Liver (tissue), 3 donors: ENCODE results near the gene OAS1.
A peak's percentile ranks its signal among the peaks of the same experiment; 100 is the strongest.

Experiments used
- EGR1 ChIP-seq, 2 donors: IDR thresholded peaks; 2 replicates each; pipeline ENCODE4 v1.6.1; 2016 to 2018; ENCODE audit warnings: antibody characterized with exemption in 2 of 2, low read depth in 2 of 2
- GABPA ChIP-seq, 2 donors: IDR thresholded peaks in 1 of 2; conservative IDR thresholded peaks in 1 of 2; 2 replicates each; pipeline ENCODE4 v1.6.1; 2016; ENCODE audit warnings: antibody characterized with exemption in 2 of 2, mild to moderate bottlenecking in 1 of 2, moderate library complexity in 1 of 2
- JUND ChIP-seq, 2 donors: IDR thresholded peaks; 2 replicates each; pipeline ENCODE4 v1.6.1; 2016; ENCODE audit warnings: antibody characterized with exemption in 2 of 2
- RAD21 ChIP-seq, 2 donors: IDR thresholded peaks; 2 replicates each; pipeline ENCODE4 v1.6.1; 2016; ENCODE audit warnings: antibody characterized with exemption in 2 of 2, mild to moderate bottlenecking in 2 of 2
- SP1 ChIP-seq: IDR thresholded peaks from 2 replicates; pipeline ENCODE4 v1.6.1; 2018; ENCODE audit warnings: antibody characterized with exemption, mild to moderate bottlenecking
- TAF1 ChIP-seq: conservative IDR thresholded peaks from 2 replicates; pipeline ENCODE4 v1.6.1; 2016; ENCODE audit warnings: antibody characterized with exemption, mild to moderate bottlenecking
- YY1 ChIP-seq: IDR thresholded peaks from 2 replicates; pipeline ENCODE4 v1.6.1; 2016; ENCODE audit warnings: antibody characterized with exemption, mild to moderate bottlenecking
- TF ChIP-seq, protein P1 (sequence below): fragments of 150-350 bp; IDR thresholded peaks from 2 replicates; pipeline ENCODE4 v1.5.1; 2017; ENCODE audit warnings: improper control_type of control experiment, low read depth, low read length; ENCODE audit not compliant: missing input control
- TF ChIP-seq, protein P2 (sequence below): IDR thresholded peaks from 2 replicates; pipeline ENCODE4 v1.6.1; 2016; ENCODE audit warnings: antibody characterized with exemption
- TF ChIP-seq, protein P3 (sequence below): IDR thresholded peaks from 2 replicates; pipeline ENCODE4 v1.6.1; 2016; ENCODE audit warnings: antibody characterized with exemption, mild to moderate bottlenecking
- TF ChIP-seq, protein P4 (sequence below): IDR thresholded peaks from 2 replicates; pipeline ENCODE4 v1.6.1; 2016; ENCODE audit warnings: antibody characterized with exemption
- TF ChIP-seq, protein P5 (sequence below): IDR thresholded peaks from 2 replicates; pipeline ENCODE4 v1.6.1; 2016; ENCODE audit warnings: antibody characterized with exemption
- donor health status: healthy.
- donor health status: healthy.

DNA sequence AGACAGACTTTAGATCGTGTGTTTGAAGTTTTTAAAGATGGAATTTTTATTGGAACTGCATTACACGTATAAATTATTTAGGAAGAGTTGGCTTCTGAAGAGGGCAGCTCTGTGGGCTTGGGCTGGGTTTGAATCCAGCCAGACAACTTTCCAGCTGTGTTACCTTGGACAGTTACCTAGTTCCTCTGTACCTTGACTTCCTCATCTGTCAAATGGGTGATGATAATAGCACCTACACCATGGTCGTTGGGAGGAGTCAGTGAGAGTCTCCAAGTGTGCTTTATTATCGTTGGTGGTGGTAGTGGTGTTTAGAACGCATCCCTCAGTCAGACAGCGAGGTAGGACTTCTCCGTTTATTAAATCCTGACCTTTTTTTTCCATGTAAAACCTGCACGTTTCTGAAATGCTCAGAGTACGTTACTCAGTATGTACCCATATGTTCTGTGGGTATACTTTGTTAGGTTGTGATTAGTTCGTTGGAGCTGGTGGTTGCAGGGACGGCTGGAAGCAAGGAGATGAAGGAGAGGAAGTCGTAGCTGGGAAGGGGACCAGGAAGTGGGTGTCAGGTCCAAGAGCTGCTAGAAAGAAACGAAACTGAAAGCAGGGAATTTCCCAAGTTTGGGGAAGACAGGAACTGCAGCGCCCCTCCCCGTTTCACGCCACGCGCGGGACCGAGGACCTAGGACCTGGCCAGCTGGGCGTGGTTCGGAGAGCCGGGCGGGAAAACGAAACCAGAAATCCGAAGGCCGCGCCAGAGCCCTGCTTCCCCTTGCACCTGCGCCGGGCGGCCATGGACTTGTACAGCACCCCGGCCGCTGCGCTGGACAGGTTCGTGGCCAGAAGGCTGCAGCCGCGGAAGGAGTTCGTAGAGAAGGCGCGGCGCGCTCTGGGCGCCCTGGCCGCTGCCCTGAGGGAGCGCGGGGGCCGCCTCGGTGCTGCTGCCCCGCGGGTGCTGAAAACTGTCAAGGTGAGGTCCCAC, 31.3 kb downstream of the OAS1 start, which contains the start of gene OAS3:
- no peak for TF ChIP-seq TAF1
- TF ChIP-seq, protein P1, sequence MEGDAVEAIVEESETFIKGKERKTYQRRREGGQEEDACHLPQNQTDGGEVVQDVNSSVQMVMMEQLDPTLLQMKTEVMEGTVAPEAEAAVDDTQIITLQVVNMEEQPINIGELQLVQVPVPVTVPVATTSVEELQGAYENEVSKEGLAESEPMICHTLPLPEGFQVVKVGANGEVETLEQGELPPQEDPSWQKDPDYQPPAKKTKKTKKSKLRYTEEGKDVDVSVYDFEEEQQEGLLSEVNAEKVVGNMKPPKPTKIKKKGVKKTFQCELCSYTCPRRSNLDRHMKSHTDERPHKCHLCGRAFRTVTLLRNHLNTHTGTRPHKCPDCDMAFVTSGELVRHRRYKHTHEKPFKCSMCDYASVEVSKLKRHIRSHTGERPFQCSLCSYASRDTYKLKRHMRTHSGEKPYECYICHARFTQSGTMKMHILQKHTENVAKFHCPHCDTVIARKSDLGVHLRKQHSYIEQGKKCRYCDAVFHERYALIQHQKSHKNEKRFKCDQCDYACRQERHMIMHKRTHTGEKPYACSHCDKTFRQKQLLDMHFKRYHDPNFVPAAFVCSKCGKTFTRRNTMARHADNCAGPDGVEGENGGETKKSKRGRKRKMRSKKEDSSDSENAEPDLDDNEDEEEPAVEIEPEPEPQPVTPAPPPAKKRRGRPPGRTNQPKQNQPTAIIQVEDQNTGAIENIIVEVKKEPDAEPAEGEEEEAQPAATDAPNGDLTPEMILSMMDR: peak; percentile 6
- TF ChIP-seq, protein P2, sequence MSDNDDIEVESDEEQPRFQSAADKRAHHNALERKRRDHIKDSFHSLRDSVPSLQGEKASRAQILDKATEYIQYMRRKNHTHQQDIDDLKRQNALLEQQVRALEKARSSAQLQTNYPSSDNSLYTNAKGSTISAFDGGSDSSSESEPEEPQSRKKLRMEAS: peak; percentile 99
- TF ChIP-seq JUND (IDR thresholded peaks at IDR 0.05): peak in 1 of 2 donors; percentile 29
- peak; percentile 61 to 70 for TF ChIP-seq RAD21 (IDR thresholded peaks at IDR 0.05)
- peak; percentile 31 to 55 for TF ChIP-seq GABPA (IDR thresholded peaks at IDR 0.05 in 1 of 2, conservative IDR thresholded peaks at IDR 0.05 in 1 of 2)
- TF ChIP-seq, protein P3, sequence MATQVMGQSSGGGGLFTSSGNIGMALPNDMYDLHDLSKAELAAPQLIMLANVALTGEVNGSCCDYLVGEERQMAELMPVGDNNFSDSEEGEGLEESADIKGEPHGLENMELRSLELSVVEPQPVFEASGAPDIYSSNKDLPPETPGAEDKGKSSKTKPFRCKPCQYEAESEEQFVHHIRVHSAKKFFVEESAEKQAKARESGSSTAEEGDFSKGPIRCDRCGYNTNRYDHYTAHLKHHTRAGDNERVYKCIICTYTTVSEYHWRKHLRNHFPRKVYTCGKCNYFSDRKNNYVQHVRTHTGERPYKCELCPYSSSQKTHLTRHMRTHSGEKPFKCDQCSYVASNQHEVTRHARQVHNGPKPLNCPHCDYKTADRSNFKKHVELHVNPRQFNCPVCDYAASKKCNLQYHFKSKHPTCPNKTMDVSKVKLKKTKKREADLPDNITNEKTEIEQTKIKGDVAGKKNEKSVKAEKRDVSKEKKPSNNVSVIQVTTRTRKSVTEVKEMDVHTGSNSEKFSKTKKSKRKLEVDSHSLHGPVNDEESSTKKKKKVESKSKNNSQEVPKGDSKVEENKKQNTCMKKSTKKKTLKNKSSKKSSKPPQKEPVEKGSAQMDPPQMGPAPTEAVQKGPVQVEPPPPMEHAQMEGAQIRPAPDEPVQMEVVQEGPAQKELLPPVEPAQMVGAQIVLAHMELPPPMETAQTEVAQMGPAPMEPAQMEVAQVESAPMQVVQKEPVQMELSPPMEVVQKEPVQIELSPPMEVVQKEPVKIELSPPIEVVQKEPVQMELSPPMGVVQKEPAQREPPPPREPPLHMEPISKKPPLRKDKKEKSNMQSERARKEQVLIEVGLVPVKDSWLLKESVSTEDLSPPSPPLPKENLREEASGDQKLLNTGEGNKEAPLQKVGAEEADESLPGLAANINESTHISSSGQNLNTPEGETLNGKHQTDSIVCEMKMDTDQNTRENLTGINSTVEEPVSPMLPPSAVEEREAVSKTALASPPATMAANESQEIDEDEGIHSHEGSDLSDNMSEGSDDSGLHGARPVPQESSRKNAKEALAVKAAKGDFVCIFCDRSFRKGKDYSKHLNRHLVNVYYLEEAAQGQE: peak; percentile 56
- TF ChIP-seq YY1: peak; percentile 78
- TF ChIP-seq, protein P4, sequence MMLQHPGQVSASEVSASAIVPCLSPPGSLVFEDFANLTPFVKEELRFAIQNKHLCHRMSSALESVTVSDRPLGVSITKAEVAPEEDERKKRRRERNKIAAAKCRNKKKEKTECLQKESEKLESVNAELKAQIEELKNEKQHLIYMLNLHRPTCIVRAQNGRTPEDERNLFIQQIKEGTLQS: no peak
- TF ChIP-seq EGR1 (IDR thresholded peaks at IDR 0.05; ENCODE audit: low read depth in 2 of 2): peak; percentile 50 to 86
- TF ChIP-seq, protein P5, sequence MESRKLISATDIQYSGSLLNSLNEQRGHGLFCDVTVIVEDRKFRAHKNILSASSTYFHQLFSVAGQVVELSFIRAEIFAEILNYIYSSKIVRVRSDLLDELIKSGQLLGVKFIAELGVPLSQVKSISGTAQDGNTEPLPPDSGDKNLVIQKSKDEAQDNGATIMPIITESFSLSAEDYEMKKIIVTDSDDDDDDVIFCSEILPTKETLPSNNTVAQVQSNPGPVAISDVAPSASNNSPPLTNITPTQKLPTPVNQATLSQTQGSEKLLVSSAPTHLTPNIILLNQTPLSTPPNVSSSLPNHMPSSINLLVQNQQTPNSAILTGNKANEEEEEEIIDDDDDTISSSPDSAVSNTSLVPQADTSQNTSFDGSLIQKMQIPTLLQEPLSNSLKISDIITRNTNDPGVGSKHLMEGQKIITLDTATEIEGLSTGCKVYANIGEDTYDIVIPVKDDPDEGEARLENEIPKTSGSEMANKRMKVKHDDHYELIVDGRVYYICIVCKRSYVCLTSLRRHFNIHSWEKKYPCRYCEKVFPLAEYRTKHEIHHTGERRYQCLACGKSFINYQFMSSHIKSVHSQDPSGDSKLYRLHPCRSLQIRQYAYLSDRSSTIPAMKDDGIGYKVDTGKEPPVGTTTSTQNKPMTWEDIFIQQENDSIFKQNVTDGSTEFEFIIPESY: peak; percentile 47
- TF ChIP-seq SP1: peak; percentile 82
